Activated T-helper 9 cell treated with anti-CD3 and anti-CD28 coated beads, Interleukin-2, amount 50 U/mL, for 16 hours (primary cell): ENCODE results near the gene OASL.
A peak's percentile ranks its signal among the peaks of the same experiment; 100 is the strongest.
"Not testable (repeated sequence)": the region's sequence is repeated elsewhere in the genome, so short reads cannot be mapped to it uniquely, and the experiment has no call there.

Experiments
- DNase-seq: peaks from one replicate; pipeline ENCODE4 v3.0.0-alpha.2; 2020; ENCODE audit warnings: low read depth

Gene OASL

GRCh38 chr12:121038861-121039668 is at the start of gene OASL:
TSS of gene OASL (minus strand) at chr12:121039246. CDS start at chr12:121038971, 275 bp downstream.
- peak; percentile 41 for DNase-seq

- DNase-seq = no peak
Measured at GRCh38 chr12:121088195-121088585, 49.1 kb upstream of the OASL start.

- no peak for DNase-seq
Measured at GRCh38 chr12:121087467-121088194, 48.6 kb upstream of the OASL start.

GRCh38 chr12:121086781-121087295 is 47.8 kb upstream of the OASL start:
- no peak for DNase-seq

GRCh38 chr12:121085506-121086353 is 46.7 kb upstream of the OASL start:
- no peak for DNase-seq

- no peak for DNase-seq
Measured at GRCh38 chr12:121085069-121085468, 46.0 kb upstream of the OASL start.

GRCh38 chr12:121084229-121084628 is 45.2 kb upstream of the OASL start:
- DNase-seq = no peak

- no peak for DNase-seq
Measured at GRCh38 chr12:121080909-121081308, 41.9 kb upstream of the OASL start.

GRCh38 chr12:121079736-121080272 is 40.8 kb upstream of the OASL start:
- DNase-seq = no peak

GRCh38 chr12:121077440-121077839 is 38.4 kb upstream of the OASL start:
- not testable (repeated sequence) for DNase-seq

- not testable (repeated sequence) for DNase-seq
Measured at GRCh38 chr12:121075911-121076310, 36.9 kb upstream of the OASL start.

- DNase-seq = no peak
Measured at GRCh38 chr12:121072147-121072546, 33.1 kb upstream of the OASL start.

GRCh38 chr12:121069206-121069605 is 30.2 kb upstream of the OASL start:
- DNase-seq = no peak

- DNase-seq = no peak
Measured at GRCh38 chr12:121065345-121065744, 26.3 kb upstream of the OASL start.

- DNase-seq = not testable (repeated sequence)
Measured at GRCh38 chr12:121064586-121064985, 25.5 kb upstream of the OASL start.

- no peak for DNase-seq
Measured at GRCh38 chr12:121064116-121064515, 25.1 kb upstream of the OASL start.

GRCh38 chr12:121062391-121063045 is 23.5 kb upstream of the OASL start:
- DNase-seq = no peak

GRCh38 chr12:121061831-121062230 is 22.8 kb upstream of the OASL start:
- DNase-seq = no peak

- DNase-seq = peak; percentile 33
Measured at GRCh38 chr12:121060149-121061001, 21.3 kb upstream of the OASL start.
